Calu3 (cell line): ENCODE results near the gene NFKBIB. TPM values are rescaled to one million over a fixed set of nuclear protein-coding genes. Genes with fewer than 3 reads are reported as not detected.
"Not testable (repeated sequence)": the region's sequence is repeated elsewhere in the genome, so short reads cannot be mapped to it uniquely, and the experiment has no call there.

Experiments used
- BruUV-seq: library from RNA; stranded (reverse); fragments of 400-500 nt; replicated peaks from 2 replicates; lab custom pipeline; 2021; lab: Mats Ljungman, UMichigan
- CTCF ChIA-PET: fragments of 300-600 bp; sonication (Branson Sonifier 250); formaldehyde crosslinking; loops from one replicate; lab custom pipeline; 2022; ENCODE audit warnings: antibody characterized with exemption; lab: Charles Lee
- DNase-seq: peaks from one replicate; pipeline ENCODE4 v3.0.0; 2022
- H3K27ac Mint-ChIP-seq: one replicate; pipeline ENCODE4 v1.8.0; 2022; ENCODE audit warnings: mixed read lengths; ENCODE audit not compliant: unreplicated experiment
- H3K27me3 Mint-ChIP-seq: one replicate; pipeline ENCODE4 v1.8.0; 2022; ENCODE audit warnings: mixed read lengths; ENCODE audit not compliant: unreplicated experiment
- H3K36me3 Mint-ChIP-seq: one replicate; pipeline ENCODE4 v1.8.0; 2022; ENCODE audit warnings: mild to moderate bottlenecking, moderate library complexity, mixed read lengths; ENCODE audit not compliant: insufficient read depth, unreplicated experiment
- H3K4me1 Mint-ChIP-seq: one replicate; pipeline ENCODE4 v1.8.0; 2022; ENCODE audit warnings: mild to moderate bottlenecking, low read depth, mixed read lengths; ENCODE audit not compliant: unreplicated experiment
- H3K4me3 Mint-ChIP-seq: one replicate; pipeline ENCODE4 v1.8.0; 2022; ENCODE audit warnings: mild to moderate bottlenecking, low read depth, moderate library complexity, mixed read lengths; ENCODE audit not compliant: unreplicated experiment
- H3K9me3 Mint-ChIP-seq: one replicate; pipeline ENCODE4 v1.8.0; 2022; ENCODE audit warnings: low read depth, mixed read lengths; ENCODE audit not compliant: unreplicated experiment
- CTCF ChIP-seq: fragments of 200-600 bp; IDR thresholded peaks from one replicate; pipeline ENCODE4 v1.8.0; 2022; ENCODE audit warnings: antibody characterized with exemption; ENCODE audit not compliant: unreplicated experiment
- intact Hi-C: fragments of 100-400 bp; cut with micrococcal nuclease; formaldehyde crosslinking; loops from one replicate; pipeline ENCODE4 v1.10.0; 2022; ENCODE audit not compliant: unreplicated experiment
- total RNA-seq: library from RNA; stranded (reverse); gene quantifications from 2 replicates; pipeline ENCODE4 v1.2.3, GENCODE V29; 2022

Gene NFKBIB
- total RNA-seq, 1 experiment from 2014 or later: 62.6 TPM

- Mint-ChIP-seq H3K4me3 (no peak overlapping the region), H3K27ac (no peak overlapping the region), H3K27me3 (no peaks in the 10 kb centered on the region), H3K4me1 (peaks cover under 1% of the 10 kb centered on the region), H3K36me3 (peaks cover 15% of the 10 kb centered on the region), H3K9me3 (no peaks in the 10 kb centered on the region)
- CTCF ChIA-PET: no interaction called here
- TF ChIP-seq CTCF: no peak
- intact Hi-C loops: no loop called here
- no TSS peak for BruUV-seq
- DNase-seq: no peak
Measured at GRCh38 chr19:38856813-38857212, 43.0 kb upstream of the NFKBIB start.

- H3K27ac Mint-ChIP-seq: not testable (repeated sequence)
Measured at GRCh38 chr19:38859631-38860204, 40.1 kb upstream of the NFKBIB start.

GRCh38 chr19:38861368-38861767 is 38.4 kb upstream of the NFKBIB start:
- H3K9me3 Mint-ChIP-seq: no peaks in the 10 kb centered on the region
- CTCF ChIA-PET: interaction anchor here (4.1 kb wide), 1 partner anchor 9 kb away, joined by 19 read pairs; no protein-coding TSS in a partner anchor
- TF ChIP-seq CTCF: no peak
- H3K4me3 Mint-ChIP-seq: no peak overlapping the region
- no peak overlapping the region for H3K27ac Mint-ChIP-seq
- no peaks in the 10 kb centered on the region for H3K27me3 Mint-ChIP-seq
- H3K4me1 Mint-ChIP-seq: peaks cover 37% of the 10 kb centered on the region
- peaks cover 11% of the 10 kb centered on the region for H3K36me3 Mint-ChIP-seq
- no peak for DNase-seq
- intact Hi-C loops: no loop called here
- no TSS peak for BruUV-seq

More at GRCh38 chr19:38859631-38860204, 40.1 kb upstream of the NFKBIB start:
- H3K4me3 Mint-ChIP-seq, H3K36me3 Mint-ChIP-seq, CTCF ChIA-PET, intact Hi-C loops, BruUV-seq, DNase-seq, H3K9me3 Mint-ChIP-seq, H3K27me3 Mint-ChIP-seq: not testable (repeated sequence)
- H3K4me1 Mint-ChIP-seq: peaks cover 23% of the 10 kb centered on the region

GRCh38 chr19:38862321-38863059 is 37.3 kb upstream of the NFKBIB start:
- Mint-ChIP-seq H3K4me1 (peaks cover 37% of the 10 kb centered on the region), H3K36me3 (peaks cover 11% of the 10 kb centered on the region), H3K9me3 (no peaks in the 10 kb centered on the region), H3K4me3 (no peak overlapping the region), H3K27ac (peak overlapping the region; percentile 12), H3K27me3 (no peaks in the 10 kb centered on the region)
- intact Hi-C loops: no loop called here
- no TSS peak for BruUV-seq
- no peak for DNase-seq
- no peak for TF ChIP-seq CTCF
- CTCF ChIA-PET: interaction anchor here (0.6 to 4.1 kb wide), 2 partner anchors 11 to 36 kb away, joined by 9 to 19 read pairs; no protein-coding TSS in a partner anchor
